BJ (cell line): ENCODE measurements around the gene CIDEA. TPM values are rescaled to one million over a fixed set of nuclear protein-coding genes. Genes with fewer than 3 reads are reported as not detected.
"Not testable (repeated sequence)": the region's sequence is repeated elsewhere in the genome, so short reads cannot be mapped to it uniquely, and the experiment has no call there.

Source experiments
- CTCF ChIA-PET: fragments of 350-600 bp; formaldehyde crosslinking; extraction: SDS; loops from one replicate; lab custom pipeline; 2021; ENCODE audit warnings: antibody characterized with exemption, inconsistent platforms; lab: Yijun Ruan, JAX
- POLR2A ChIA-PET: fragments of 300-600 bp; sonication (Branson Sonifier 250); formaldehyde crosslinking; extraction: SDS; loops from one replicate; lab custom pipeline; 2021; ENCODE audit warnings: antibody characterized with exemption; lab: Charles Lee
- DNase-seq: peaks from one replicate; pipeline ENCODE4 v3.0.0-alpha.2; 2011; ENCODE audit warnings: low read depth
- H3K27me3 ChIP-seq: 2 replicates; pipeline ENCODE4 v1.6.0; 2011; ENCODE audit warnings: low read length; ENCODE audit not compliant: control insufficient read depth, insufficient read depth
- H3K36me3 ChIP-seq: 2 replicates; pipeline ENCODE4 v1.5.1; 2011; ENCODE audit warnings: low read length; ENCODE audit not compliant: control insufficient read depth, insufficient read depth
- H3K4me3 ChIP-seq: 2 replicates; pipeline ENCODE4 v1.5.1; 2011; ENCODE audit warnings: low read depth, mild to moderate bottlenecking, control low read depth, low read length
- polyA minus RNA-seq: library from RNA; depleted of rRNA, polyadenylated mRNA; stranded (reverse); fragments of >200 nt; gene quantifications from 2 replicates; pipeline ENCODE4 v1.2.3, GENCODE V29; 2011; rRNA and poly(A)+ RNA removed
- polyA plus RNA-seq: library from polyadenylated mRNA; depleted of rRNA; stranded (reverse); fragments of >200 nt; gene quantifications from 2 replicates; pipeline ENCODE4 v1.2.3, GENCODE V29; 2011; rRNA removed
- TF ChIP-seq, protein P1 (sequence below): IDR thresholded peaks from 2 replicates; pipeline ENCODE4 v1.5.1; 2011; ENCODE audit warnings: low read depth, mild to moderate bottlenecking, control low read depth, inconsistent platforms, low read length, moderate library complexity; ENCODE audit not compliant: insufficient read depth

The CIDEA gene
- polyA plus RNA-seq (not detected in 2 replicates), polyA minus RNA-seq (not detected in 2 replicates)

GRCh38 chr18:12254136-12254819 is at the start of gene CIDEA:
Gene CIDEA (plus strand): TSS chr18:12254361. CDS start chr18:12254384, 23 bp downstream.
- H3K4me3 ChIP-seq: peak within 1 kb of the TSS; percentile 18
- POLR2A ChIA-PET: no interaction called here
- TF ChIP-seq, protein P1, sequence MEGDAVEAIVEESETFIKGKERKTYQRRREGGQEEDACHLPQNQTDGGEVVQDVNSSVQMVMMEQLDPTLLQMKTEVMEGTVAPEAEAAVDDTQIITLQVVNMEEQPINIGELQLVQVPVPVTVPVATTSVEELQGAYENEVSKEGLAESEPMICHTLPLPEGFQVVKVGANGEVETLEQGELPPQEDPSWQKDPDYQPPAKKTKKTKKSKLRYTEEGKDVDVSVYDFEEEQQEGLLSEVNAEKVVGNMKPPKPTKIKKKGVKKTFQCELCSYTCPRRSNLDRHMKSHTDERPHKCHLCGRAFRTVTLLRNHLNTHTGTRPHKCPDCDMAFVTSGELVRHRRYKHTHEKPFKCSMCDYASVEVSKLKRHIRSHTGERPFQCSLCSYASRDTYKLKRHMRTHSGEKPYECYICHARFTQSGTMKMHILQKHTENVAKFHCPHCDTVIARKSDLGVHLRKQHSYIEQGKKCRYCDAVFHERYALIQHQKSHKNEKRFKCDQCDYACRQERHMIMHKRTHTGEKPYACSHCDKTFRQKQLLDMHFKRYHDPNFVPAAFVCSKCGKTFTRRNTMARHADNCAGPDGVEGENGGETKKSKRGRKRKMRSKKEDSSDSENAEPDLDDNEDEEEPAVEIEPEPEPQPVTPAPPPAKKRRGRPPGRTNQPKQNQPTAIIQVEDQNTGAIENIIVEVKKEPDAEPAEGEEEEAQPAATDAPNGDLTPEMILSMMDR: no peak

GRCh38 chr18:12208296-12209153 is 45.6 kb upstream of the CIDEA start:
- DNase-seq, POLR2A ChIA-PET, H3K4me3 ChIP-seq, CTCF ChIA-PET, H3K27me3 ChIP-seq, H3K36me3 ChIP-seq: not testable (repeated sequence)

More at GRCh38 chr18:12254136-12254819, at the start of gene CIDEA:
- DNase-seq: no peak
- CTCF ChIA-PET: no interaction called here
- Histone ChIP-seq H3K27me3 (peaks cover 26% of the 10 kb centered on the region), H3K36me3 (no peaks in the 10 kb centered on the region)

GRCh38 chr18:12212308-12212707 is 41.9 kb upstream of the CIDEA start:
- H3K27me3 ChIP-seq, DNase-seq, H3K4me3 ChIP-seq, POLR2A ChIA-PET, H3K36me3 ChIP-seq: not testable (repeated sequence)
- CTCF ChIA-PET: interaction anchor here (1.1 kb wide), 1 partner anchor 22 kb away, joined by 3 read pairs; no protein-coding TSS in a partner anchor

DNA sequence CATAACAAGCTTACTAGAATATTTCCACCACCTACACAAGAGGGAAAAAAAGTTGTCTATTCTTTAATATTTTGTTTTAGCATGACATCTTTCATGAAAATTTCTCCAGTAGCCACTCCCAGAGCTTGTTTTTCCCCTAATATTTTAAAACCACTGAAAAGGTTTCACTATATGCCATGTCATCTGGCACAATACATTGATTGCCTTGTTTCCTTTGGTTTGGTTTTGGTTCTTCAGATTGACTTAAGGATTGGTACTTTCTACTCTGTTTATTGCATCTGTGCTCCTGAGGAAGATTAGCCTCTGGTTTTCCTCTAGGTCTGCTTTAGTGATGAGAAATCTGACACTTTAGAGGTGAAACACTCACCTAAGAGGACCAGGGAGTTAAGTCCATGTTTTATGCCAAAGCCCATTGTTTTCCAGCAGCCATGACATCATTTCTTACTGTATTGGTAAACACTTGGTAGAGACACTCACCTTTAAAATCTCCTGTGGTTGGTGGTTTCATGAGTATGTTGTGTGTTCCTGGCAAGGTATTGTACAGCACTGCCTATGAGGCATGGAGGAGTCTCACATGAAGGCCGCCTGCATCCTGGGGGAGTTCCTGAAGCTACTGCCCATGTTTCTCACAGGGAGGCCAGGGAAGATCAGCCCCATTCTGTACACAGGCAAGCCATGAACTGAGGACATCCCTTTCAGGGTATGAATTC is 39.7 kb upstream of the CIDEA start:
- DNase-seq, POLR2A ChIA-PET, H3K36me3 ChIP-seq, CTCF ChIA-PET, H3K4me3 ChIP-seq, H3K27me3 ChIP-seq: not testable (repeated sequence)

DNA sequence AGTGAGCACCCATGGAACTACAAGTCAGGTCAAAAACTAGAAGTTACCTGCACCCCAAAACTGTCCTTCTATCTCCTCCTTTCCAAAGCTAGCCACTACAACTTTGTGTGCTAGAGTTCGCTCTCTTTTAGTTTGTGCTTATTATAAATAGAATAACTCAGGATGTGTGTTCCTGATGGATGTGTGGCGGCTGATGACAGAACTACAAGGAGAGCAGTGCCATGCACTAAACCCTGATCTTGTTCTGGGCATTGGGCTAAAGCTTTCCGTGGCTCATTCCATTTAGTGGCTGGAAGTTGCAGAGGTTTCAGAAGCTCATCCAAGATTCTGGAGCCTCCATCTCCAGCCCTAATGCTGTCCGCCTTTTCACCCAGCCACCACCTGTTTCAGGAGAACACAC is 37.7 kb upstream of the CIDEA start:
- H3K36me3 ChIP-seq, H3K4me3 ChIP-seq, H3K27me3 ChIP-seq, POLR2A ChIA-PET, DNase-seq, CTCF ChIA-PET: not testable (repeated sequence)

DNA sequence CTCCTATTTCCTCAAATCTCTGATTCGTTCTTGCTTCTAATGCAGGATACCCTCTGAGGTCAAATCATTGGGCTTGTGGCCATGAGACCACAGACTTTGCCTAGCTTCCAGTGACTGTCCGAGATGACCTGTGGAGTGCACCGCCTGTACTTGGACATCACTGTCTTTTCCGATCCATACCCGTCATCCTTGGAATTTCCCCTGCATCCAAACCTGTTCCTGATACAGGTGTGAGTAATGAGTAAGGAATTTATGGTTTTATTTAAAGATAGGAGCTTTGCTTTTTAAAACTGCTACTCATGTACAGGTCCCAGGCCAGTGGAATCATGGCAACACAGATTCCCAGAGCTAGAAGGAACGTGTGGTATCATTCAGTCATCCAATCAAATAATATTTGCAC is 35.6 kb upstream of the CIDEA start:
- H3K27me3 ChIP-seq, H3K4me3 ChIP-seq, DNase-seq, H3K36me3 ChIP-seq, CTCF ChIA-PET, POLR2A ChIA-PET: not testable (repeated sequence)

DNA sequence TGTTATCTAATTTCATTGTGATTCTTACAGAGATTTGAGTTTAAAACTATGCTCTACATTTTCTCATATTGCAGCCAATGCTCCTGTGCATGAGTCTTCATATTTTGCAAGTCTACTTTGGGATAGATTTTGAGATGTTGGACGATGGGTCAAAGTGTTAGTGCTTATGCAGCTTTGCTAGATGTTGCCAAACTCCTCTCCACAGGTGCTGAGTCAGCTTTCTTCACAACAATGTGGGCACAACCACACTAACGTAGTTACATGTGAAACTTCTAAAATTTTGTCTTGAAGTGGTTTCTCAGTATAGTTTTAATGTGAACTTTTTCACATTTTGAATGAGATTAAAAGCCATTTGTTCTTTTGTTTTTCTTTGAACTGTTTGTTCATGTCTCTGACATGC is 32.1 kb upstream of the CIDEA start:
- H3K36me3 ChIP-seq, H3K4me3 ChIP-seq, H3K27me3 ChIP-seq, DNase-seq, CTCF ChIA-PET, POLR2A ChIA-PET: not testable (repeated sequence)

- H3K4me3 ChIP-seq: not testable (repeated sequence)
Observed at GRCh38 chr18:12223326-12223725, 30.8 kb upstream of the CIDEA start.

DNA sequence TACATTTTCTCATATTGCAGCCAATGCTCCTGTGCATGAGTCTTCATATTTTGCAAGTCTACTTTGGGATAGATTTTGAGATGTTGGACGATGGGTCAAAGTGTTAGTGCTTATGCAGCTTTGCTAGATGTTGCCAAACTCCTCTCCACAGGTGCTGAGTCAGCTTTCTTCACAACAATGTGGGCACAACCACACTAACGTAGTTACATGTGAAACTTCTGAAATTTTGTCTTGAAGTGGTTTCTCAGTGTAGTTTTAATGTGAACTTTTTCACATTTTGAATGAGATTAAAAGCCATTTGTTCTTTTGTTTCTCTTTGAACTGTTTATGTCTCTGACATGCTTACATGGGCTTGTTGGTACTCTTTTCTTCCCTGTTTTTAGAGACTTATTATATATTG is 27.4 kb upstream of the CIDEA start:
- H3K36me3 ChIP-seq, POLR2A ChIA-PET, DNase-seq, H3K4me3 ChIP-seq, H3K27me3 ChIP-seq: not testable (repeated sequence)
- CTCF ChIA-PET: interaction anchor here (0.7 kb wide), 1 partner anchor 10 kb away, joined by 3 read pairs; no protein-coding TSS in a partner anchor

More at GRCh38 chr18:12223326-12223725, 30.8 kb upstream of the CIDEA start:
- H3K36me3 ChIP-seq, H3K27me3 ChIP-seq, CTCF ChIA-PET, POLR2A ChIA-PET, DNase-seq: not testable (repeated sequence)

DNA sequence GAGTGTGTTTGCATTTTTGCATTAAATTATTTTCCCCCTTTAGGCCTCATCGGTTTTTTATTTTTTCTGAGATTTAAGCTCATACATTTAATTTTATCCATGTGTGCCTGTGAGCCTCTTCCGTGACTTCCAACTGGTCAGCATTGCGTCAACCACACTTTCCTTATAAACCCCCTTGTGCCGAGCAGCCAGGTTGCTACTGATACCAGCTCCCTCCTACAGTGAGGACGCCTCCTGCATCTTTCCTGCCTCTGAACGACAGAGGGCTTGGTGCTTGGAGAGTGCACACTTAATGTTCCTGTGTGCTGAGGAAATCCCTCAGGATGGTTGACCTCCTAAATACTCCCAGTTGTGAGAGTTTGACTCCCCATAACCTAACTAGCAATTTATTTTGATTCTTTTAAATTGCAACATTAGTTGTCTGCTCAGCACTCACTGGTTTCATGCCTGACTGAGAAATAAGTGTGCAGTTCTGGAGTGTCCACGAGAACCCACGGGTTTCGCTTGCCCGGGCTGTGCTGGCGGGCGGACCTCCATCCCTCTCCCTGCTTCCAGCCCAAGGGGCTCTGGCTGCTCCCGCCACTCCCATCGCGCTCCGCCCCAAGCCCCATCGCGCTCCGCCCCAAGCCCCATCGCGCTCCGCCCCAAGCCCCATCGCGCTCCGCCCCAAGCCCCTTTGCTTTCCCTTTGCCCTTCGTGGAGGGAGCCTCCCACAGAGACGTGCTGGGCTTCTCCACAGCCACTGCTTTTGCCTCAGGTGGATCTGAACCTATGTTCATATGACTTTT is 26.6 kb upstream of the CIDEA start:
- CTCF ChIA-PET, H3K4me3 ChIP-seq, H3K27me3 ChIP-seq, H3K36me3 ChIP-seq, POLR2A ChIA-PET, DNase-seq: not testable (repeated sequence)

DNA sequence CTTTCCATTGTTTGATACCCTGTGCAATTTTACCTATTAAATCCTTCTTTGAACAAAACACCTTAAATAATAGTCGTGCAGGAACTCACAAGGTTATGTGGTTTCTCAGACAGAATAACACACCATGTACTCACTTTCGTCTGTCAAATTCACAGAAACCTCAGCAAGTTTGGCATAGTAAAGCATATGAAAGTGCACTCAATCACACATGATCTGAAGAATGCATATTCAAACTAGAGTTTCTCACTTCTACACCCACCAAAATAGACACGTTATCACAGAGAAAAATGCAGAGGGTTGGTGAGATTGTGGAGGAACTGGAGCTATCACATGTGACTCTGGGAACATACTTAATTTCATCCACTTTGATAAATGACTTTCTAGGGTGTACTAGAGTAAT is 25.9 kb upstream of the CIDEA start:
- POLR2A ChIA-PET, H3K27me3 ChIP-seq, H3K36me3 ChIP-seq, CTCF ChIA-PET, H3K4me3 ChIP-seq, DNase-seq: not testable (repeated sequence)
